Heart left ventricle (tissue), 13 donors: Measurements from ENCODE around the gene ATP8A1.

Source experiments
- CTCF ChIP-seq, 12 donors: fragments of 200-600 bp; sonication (generic) in 4 of 12; IDR thresholded peaks; one replicate each; pipeline versions ENCODE4 v1.5.0 to v1.8.0; 2018 to 2022; ENCODE audit warnings: antibody characterized with exemption in 12 of 12, mild to moderate bottlenecking in 5 of 12
- POLR2A ChIP-seq, 2 donors: fragments of 450-650 bp; IDR thresholded peaks; one replicate each; pipeline ENCODE4 v1.6.1; 2017; ENCODE audit warnings: antibody characterized with exemption in 2 of 2, mild to moderate bottlenecking in 2 of 2, moderate library complexity in 2 of 2
- donor health status: ischemic (EF 13 %, LVEDD 7.1; RV severe dilation, severe dysfunction).
- donor health status: DM: no; HTN: yes; CAD: no.
- donor health status: DM: no; HTN: no; CAD: no.
- donor health status: ischemic (EF 25% LVEDD 6.9; RV normal size, moderate dysfunction).
- donor health status: ischemic (EF 25% LVEDD 5.7; RV mildly dilated, moderate dysfunction).
- donor health status: ischemic (EF 35%, LVEDD 5.7; RV mildly dilated, moderate dysfunction).
- donor health status: nonischemic (EF 11% LVEDD 7.7; RV severe dilation, severe dysfunction).
- donor health status: DM: yes; HTN: yes; CAD: no.
- donor health status: PGD.
- donor health status: ischemic (EF 29% LVEDD 5.4; RV normal size, mild dysfunction).
- donor health status: nonischemic (EF 23%, LVEDD 6.1; RV moderate dilation, normal function).

- TF ChIP-seq CTCF (IDR thresholded peaks at IDR 0.05) (no peak), POLR2A (IDR thresholded peaks at IDR 0.05) (no peak)
Observed at GRCh38 chr4:42487230-42487629, 169.7 kb downstream of the ATP8A1 start.
